GM21515 (cell line): ENCODE results near the gene TCHP.

ENCODE experiments used
- ATAC-seq: cut with Tn5 transposase; IDR thresholded peaks from one replicate; pipeline ENCODE4 v1.9.1; 2021; ENCODE audit not compliant: unreplicated experiment

Gene TCHP

DNA sequence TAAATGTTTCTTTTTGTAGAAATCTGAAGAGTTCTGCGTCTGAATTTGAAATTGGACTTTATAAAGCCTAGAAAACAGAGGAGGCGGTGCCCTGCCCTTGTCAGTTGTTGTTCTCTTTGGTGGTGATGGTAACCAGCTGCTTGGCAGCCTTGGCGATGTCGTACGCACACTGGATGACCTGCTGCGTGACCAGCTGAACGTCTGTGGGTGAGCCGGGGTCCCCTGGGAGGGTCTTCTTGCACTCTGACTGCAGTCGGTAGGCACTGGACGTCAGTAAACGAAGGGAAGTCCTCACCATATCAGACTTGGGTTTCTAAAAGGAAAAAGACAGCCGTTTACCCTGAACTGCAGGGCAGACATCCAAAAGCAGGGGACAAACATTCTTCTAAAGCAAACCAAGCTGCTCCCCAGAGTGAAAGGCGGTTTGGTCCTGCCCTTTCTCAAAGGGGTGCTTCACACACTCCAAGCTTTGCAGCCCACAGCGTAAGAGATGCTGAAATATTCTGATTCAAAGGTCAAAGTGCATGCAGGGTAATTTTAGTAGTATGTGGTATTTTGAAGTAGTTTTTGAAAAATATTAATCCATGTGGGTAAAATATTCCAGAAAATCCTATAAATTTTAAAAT, 32.9 kb downstream of the TCHP start:
- ATAC-seq, result no peak

DNA sequence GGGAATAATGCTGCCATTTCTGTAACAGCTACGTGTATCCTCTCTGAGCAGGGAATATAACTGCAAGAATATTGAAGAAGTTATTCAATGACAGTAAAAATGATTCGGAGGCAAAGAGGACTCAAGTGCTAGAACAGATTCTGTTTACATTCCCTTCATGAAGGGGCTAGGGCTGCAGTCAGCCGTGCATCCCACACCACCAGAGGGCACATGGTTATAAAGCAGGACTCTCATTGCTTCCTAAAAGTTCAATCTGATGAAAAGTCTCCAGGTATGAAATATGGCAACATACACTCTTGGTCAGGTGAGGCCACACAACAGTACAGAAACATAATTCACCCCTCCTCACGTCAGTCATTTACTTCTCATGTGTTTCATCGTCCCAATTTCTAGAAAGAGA, 34.0 kb downstream of the TCHP start:
- ATAC-seq, result no peak

DNA sequence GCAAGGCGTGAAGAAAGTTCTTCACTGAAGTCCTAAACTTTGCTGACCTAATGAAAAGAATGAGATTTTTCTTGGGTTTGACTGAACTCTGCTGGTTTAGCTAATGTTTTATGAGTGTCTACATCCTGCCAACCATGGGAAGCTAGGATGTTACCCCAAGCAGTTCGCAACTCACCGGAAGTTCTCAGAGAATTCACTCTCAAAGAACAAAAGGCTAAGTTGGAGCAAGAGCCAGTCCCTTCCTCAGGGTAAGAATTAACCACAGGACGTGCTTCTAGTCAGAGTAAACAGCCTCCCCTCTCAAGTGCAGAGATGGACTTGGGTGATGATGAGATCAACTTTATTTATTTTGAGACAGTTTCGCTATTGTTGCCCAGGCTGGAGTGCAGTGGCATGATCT, 37.3 kb downstream of the TCHP start:
- ATAC-seq, result no peak

DNA sequence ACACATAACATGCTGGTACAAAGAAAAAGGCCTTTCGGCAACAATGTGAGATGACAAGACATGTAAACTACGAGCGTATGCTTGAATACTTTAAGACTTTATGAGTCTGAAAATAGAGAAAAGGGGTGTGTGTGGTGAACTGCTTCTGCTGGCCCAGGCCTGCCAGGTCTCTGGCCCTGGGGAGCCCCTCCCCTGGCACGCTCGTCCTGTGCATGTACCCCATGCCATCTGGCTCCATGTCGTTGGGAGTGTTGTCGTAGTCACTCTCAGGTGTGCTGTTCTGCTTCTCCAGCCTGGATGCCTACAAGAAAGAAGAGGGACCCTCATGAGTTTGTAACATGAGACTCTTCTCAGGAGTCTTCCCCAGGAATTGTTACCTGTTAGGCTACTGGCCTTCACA, 38.9 kb downstream of the TCHP start:
- ATAC-seq, result no peak

DNA sequence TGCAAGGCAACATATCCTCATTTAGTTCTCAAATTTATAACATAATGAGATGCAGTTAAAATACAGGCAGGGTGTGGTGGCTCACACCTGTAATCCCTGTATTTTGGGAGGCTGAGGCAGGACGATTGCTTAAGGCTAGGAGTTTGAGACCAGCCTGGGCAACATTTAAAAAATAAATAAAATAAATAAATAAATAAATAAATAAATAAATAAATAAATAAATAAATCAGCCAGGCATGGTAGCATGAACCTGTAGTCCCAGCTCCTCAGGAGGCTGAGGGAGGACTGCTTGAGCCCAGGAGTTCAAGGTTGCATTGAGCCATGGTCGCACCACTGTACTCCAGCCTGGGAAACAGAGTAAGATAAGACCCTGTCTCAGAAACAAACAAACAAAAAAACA, 39.4 kb downstream of the TCHP start:
- no peak for ATAC-seq

DNA sequence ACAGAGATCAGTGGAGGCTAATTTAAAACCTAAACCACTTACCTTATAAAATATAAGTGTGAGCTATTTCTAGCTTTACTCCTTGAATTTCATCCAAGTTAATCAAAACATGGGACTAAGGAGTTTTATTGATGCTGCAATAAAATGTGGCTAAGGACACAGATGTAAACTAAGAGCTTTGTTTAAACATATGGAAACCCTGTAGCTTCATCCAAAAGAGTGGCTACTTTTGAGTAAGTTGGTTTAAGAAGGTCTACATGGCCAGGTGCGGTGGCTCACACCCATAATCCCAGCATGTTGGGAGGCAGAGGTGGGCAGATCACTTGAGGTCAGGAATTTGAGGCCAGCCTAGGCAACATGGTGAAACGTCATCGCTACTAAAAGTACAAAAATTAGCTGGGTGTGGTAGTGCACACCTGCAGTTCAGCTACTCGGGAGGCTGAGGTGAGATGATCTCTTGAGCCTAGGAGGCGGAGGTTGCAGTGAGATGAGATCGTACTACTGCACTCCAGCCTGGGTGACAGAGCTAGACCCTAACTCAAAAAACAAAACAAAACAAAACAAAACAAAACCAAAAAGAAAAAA, 40.4 kb downstream of the TCHP start:
- no peak for ATAC-seq

DNA sequence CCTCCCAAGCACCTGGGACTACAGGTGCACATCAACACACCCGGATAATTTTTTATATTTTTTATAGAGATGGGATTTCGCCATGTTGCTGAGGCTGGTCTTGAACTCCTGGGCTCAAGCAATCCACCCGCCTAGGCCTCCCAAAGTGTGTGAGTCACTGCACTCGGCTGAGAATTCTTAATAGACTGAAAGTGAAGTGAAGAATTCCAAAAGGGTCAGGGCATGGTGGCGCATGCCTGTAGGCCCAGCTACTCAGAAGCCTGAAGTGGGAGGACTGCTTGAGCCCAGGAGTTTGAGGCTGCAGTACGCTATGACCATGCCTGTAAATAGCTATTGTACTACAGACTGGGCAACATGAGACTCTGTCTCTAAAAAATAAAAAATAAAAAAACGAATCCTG, 43.7 kb downstream of the TCHP start:
- no peak for ATAC-seq

DNA sequence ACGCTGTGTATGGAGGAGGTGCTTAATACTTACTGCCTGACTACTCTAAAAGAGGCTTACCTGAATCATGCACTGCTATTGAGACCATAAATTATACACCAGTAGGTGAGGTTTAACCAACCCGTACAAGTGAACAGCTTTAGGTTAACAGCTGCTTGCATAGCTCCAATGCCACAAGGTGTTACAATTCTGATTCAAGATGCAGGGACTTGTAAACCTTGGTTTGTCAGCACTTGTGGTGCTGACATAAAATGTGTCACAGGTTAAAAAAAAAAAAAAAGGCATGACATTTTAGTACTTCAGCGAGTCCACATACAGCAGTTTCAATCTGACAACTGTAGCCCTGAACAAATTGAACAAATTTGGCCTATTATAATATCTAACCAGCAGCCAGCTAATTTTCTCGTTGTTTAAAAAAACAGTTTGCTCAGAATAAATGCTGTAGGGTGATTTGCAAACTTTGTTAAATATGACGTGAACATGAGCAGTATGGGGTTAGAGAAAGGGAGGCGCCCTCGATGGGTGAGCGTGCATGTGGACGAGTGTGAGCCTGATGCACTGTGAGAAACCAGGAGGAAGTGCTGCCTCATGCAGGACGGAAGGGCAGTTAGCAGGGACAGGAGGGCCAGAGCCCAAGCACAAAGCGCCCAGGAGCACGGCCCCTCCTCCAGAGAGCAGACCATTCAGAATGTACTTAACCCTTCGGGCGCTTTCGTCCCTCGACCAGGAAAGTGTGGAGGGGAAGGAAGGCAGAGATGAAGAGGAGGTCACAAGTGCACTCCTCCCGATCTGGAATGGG, 44.7 kb downstream of the TCHP start:
- ATAC-seq, result no peak

DNA sequence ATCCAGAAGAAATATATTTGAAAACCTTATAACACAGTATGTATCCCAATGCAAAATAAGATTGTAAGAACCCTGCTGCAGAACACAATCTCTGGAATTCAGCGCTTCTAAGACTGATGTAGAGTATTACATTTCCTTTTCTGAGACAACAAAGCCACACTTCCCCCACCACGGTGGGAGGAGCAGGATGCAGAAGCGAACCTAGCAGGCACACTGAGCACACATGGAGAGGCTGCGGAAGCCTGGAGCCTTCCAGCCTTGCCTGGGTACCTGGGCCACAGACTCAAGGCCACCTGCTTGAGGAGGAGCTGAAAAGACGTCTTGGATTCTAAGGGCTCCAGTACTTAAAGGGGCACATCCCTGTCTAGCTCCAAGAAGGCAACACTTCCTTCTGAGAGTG, 46.4 kb downstream of the TCHP start:
- no peak for ATAC-seq

DNA sequence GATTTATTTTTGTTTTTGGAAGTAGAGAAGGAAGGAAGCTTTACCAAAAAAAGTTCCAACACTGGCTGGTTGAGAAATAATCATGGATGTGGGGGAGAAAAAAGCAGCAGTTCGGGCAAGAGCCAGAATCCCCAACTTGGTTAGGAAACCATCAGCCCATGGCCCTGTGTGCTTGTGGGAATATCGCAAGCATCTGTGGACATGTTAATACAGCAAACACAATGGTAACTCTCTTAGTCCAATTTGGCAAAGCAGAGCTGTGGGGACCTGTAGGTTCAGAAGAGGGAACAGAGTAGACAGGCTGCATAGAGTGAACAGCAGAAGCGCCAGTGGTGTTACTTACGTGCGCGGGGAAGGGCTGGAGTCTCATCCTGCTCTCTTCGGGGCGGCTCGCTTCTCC, 46.8 kb downstream of the TCHP start:
- no peak for ATAC-seq

DNA sequence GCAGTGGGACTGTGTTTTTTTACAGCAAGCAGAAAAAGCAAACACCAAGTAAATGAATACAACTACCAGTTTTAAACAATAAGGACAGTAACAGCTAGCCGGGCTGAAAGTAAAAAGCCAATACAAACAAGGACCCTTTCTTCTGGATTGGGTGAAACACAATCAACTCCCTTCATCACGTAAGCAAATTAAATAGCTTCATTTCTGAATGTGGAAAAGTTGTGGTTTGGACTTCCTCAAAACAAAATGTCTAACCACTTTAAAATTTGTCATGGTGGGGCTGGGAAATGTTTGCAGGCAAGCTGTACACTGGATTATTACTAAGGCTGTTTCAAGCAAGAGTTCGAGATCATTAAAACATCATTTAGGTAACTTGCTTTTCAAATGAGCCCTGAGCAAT, 47.4 kb downstream of the TCHP start:
- ATAC-seq, result no peak

DNA sequence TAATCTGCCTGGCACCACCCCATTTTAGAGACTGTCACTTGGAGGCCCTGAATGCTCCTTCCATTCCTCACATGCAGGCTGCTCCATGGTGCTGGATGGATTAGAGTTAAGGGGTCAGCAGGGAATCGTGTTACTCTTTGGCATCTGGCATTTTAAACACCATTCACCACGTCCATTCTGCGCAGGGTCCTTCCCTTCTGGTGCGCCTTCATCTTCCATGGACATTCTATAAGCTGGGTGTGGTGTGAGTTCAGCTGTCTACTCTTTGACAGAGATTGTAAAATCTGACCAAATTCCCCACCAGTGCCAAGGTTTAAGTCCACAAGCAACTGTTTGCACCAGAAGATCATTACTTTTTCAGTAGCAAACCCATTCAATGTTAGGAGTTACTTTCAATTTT, 48.3 kb downstream of the TCHP start:
- no peak for ATAC-seq

DNA sequence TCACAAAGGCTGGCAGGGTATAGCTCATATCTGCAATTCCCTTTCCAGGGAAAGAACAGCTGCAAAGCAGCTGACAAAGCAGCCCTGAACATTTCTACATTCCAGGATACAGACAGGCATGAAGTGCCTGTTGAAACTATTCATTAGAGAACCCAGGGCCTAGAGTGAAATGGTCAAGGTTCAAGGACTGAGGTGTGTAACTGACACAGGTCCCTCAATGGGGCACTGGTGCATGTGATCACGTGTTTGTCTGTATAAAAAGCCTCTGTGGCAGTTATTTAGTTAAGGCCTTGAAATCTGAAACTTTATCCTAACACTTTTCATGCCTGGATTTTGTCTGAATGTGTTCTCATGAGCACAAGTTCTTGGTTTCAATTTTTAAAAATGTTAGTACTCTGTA, 49.0 kb downstream of the TCHP start:
- no peak for ATAC-seq

DNA sequence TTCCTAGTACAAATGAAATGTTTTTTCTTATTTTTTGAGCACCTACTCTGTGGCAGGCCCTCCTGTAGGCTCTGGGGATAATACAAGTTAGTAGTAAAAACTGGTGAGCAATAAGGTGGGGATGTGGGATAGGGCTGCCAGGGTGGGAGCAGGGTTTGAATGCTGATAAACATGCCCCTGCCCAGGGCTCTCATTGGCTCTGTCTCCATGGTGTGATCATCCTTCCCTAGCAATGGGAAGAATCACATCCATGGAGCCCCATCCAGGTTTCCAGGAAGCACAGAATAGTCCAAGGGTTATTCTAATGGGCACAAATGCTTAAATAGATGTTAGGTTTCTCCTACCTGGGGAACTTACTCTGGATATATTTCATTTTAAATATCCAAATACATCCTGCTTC, 50.6 kb downstream of the TCHP start:
- ATAC-seq, result no peak

DNA sequence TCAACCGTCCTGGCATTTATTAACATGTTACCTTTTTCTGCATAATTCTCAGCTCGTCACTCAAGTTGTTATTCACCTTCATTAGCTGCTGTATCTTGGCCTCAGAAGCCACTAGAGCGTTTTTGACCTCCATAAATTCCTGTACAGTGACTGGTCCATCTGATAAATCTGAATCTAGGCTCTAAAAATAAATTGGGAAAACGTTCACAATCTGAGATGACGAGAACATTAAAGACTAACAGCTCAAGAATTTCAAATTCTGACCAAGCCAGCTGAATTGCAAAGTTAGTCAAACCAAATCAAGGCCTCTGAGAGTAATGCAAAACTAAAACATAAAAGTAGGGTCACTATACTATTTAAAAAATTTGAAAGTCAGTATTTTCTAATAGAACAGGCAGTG, 51.1 kb downstream of the TCHP start:
- no peak for ATAC-seq

DNA sequence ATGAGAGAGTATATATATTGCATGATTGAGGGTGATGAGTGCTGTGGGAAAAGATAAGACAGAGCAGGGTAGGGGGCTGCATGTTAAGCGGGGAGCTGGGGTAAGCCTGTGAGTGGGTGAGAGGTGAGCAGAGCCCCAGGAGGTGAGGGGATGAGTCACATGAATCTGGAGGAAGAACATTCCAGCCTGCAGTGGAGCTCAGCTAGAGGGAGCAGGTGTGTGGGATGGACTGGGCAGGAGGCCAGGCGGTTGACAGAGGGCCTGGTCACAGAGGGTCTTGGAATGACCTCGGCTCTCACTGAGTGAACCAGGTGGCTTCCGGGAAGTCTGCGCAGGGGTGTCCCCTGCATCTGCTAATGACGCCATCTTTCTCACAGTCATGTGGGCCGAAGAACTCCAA, 51.7 kb downstream of the TCHP start:
- ATAC-seq, result no peak

DNA sequence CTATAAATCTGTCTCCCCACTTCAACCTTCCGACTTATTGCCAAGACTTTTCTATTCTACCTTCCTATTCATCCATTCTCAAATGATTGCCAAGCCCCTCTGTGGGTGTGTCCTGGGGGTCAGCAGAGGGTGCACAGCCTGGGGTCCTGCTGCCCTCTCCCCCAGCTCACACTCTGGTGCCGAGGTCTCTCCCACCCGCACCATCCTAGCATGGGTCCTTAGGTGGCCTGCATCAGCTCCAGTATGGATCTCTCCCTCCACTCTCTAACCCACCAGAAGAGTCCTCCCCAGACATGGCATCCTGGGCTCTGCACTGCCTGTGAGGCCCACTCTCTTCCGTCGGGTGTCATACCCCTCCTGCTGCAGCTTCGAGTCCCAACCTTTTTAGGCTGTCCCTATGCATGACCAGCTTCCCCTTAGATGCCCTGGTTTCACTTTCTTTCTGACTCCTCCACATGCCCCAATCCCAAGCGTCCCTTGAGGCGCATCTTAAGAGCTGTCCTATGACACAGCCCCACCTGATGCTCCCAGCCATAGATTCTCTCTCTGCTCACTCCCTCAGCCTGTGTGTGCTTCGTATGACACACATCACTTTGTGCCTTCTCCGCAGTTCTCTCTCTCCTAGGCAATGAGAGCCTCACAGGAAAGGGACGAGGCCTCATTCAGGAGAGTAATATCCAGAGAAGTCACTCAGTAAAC, 52.2 kb downstream of the TCHP start:
- no peak for ATAC-seq

DNA sequence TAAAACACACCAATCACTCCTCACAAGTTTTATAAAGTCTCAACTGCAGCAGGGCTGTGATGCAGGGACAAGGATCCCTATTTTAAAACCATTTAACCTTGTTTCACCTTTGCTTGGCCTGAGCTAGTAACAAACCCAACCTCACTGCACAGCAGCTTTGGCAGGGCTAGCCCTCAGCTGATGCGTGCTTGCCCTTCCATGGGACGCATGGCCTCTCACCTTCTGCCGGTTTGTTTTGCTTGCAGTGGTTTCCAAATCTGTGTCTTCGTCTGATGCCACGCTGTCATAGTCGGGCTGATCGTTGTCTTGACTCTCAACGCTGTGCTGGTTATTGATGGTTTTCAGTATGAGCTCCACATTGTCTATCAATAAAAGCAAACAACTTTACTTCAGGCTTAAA, 52.8 kb downstream of the TCHP start:
- no peak for ATAC-seq

DNA sequence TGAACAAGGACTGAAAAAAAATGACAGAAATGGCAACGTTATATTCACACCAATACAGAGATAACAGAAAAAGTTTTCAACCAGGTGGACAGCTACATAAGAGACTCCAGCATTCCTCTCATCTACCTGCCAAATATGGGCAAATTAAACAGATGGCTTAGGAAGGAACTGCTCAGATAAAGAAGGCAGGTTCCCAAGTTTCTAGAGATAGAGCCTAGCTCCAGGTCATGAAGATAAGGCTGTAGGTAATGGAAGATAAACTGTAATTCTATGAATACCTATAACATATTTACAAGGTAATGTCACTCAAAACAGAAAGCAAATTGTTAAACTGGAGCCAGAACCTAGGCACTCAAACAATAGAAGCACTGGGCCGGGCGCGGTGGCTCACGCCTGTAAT, 53.6 kb downstream of the TCHP start:
- ATAC-seq, result no peak

DNA sequence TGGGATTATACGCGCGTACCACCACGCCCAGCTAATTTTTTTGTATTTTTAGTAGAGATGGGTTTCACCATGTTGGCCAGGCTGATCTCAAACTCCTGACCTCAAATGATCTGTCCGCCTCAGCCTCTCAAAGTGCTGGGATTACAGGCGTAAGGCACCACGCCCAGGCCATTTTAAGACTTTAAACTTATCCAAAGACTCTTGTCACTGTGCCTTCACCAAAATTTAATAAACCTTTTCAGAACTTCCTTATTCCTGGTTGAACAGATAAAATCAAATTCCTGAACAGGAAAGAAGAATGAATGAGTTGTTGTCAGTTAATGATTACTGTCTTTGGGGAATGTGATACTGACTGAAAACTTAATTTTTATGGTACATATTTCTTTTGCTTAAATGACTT, 58.3 kb downstream of the TCHP start:
- no peak for ATAC-seq

DNA sequence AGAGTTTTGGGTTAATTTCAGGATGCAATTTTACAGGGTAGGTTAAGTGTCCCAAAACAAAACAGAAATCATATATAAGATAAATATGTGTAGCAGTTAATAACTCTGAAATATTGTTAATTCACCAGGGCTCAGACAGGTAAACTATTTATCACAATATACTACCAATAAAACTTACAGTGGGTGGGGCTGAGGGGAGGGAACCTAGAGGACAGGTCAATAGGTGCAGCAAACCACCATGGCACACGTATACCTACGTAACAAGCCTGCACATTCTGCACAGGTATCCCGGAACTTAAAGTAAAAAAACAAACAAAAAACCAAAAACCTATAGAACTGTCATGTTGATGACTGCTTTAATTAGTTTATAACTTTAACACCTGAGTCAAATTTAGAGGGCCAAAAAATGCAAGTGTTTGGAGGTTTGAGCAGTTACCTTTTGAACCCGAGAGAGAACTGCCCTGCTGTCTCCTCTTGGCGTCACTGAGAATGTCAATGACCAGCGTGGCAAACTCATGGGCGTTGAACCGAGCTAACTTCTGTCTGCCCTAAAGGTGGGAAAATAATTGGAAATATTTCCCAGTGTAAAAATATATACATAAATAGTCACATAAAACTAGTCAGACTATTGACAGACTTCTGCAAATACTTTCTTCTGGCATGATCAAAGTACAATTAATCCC, 59.5 kb downstream of the TCHP start:
- ATAC-seq, result no peak
